ENCODE measurements around the gene FBXO11.
"Not testable (repeated sequence)": the region's sequence is repeated elsewhere in the genome, so short reads cannot be mapped to it uniquely, and the experiment has no call there.

GRCh38 chr2:47901892-47902291 is 4.4 kb downstream of the FBXO11 start:
- not testable (repeated sequence) for TF ChIP-seq POLR2A, CTCF (IDR thresholded peaks at IDR 0.05)

All from Peyer's patch (tissue), 4 donors.